OCI-LY1 (cell line): ENCODE results near the gene DACH1.

Source experiments
- EZH2 ChIP-seq: fragments of 200-600 bp; sonication (generic), shearing (Covaris generic); IDR thresholded peaks from 2 replicates; pipeline ENCODE4 v1.8.0; 2017; ENCODE audit warnings: borderline replicate concordance, mixed run types, mild to moderate bottlenecking, antibody characterized with exemption, low read length, moderate library complexity, mixed read lengths
- TF ChIP-seq, protein P1 (sequence below): fragments of 200-600 bp; sonication (generic), shearing (Covaris generic); IDR thresholded peaks from 2 replicates; pipeline ENCODE4 v1.5.1; 2017; ENCODE audit warnings: mild to moderate bottlenecking, antibody characterized with exemption, low read length, moderate library complexity, mixed read lengths

DNA sequence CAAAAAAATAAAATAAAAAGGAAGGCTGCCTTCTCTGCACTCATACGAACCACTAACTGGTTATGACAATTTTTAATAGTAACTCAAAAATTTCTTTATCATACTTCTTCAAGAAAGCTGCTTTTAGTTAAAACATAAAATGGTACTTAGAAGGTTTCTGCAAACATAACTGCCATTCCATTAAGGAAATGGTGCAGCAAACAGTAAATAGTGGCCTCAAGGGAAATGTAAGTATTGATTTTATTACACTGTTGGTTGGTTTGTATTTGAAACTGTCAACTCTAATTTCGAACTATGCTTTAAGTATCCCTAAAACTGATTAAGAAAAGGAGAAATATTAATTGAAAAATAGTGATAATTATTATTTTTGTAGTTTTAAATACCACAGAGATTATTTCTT lies 278.0 kb downstream of the DACH1 start:
- TF ChIP-seq, protein P1, sequence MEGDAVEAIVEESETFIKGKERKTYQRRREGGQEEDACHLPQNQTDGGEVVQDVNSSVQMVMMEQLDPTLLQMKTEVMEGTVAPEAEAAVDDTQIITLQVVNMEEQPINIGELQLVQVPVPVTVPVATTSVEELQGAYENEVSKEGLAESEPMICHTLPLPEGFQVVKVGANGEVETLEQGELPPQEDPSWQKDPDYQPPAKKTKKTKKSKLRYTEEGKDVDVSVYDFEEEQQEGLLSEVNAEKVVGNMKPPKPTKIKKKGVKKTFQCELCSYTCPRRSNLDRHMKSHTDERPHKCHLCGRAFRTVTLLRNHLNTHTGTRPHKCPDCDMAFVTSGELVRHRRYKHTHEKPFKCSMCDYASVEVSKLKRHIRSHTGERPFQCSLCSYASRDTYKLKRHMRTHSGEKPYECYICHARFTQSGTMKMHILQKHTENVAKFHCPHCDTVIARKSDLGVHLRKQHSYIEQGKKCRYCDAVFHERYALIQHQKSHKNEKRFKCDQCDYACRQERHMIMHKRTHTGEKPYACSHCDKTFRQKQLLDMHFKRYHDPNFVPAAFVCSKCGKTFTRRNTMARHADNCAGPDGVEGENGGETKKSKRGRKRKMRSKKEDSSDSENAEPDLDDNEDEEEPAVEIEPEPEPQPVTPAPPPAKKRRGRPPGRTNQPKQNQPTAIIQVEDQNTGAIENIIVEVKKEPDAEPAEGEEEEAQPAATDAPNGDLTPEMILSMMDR: no peak
- no peak for TF ChIP-seq EZH2
